Measurements from ENCODE around the gene DHTKD1.
"Not testable (repeated sequence)": the region's sequence is repeated elsewhere in the genome, so short reads cannot be mapped to it uniquely, and the experiment has no call there.

DHTKD1 gene

GRCh38 chr10:12140038-12140437 lies 71.3 kb downstream of the DHTKD1 start:
- no peak for DNase-seq (ENCODE audit: low spot score)

- no peak for DNase-seq (ENCODE audit: low spot score)
Measured at GRCh38 chr10:12144538-12144937, 75.8 kb downstream of the DHTKD1 start.

- DNase-seq (ENCODE audit: low spot score): no peak
Measured at GRCh38 chr10:12150163-12150562, 81.4 kb downstream of the DHTKD1 start.

- DNase-seq (ENCODE audit: low spot score): no peak
Measured at GRCh38 chr10:12154516-12154915, 85.8 kb downstream of the DHTKD1 start.

- no peak for DNase-seq (ENCODE audit: low spot score)
Measured at GRCh38 chr10:12156367-12157123, 87.8 kb downstream of the DHTKD1 start.

GRCh38 chr10:12158111-12158510 lies 89.4 kb downstream of the DHTKD1 start:
- DNase-seq (ENCODE audit: low spot score): no peak

- DNase-seq (ENCODE audit: low spot score): no peak
Measured at GRCh38 chr10:12160664-12161063, 91.9 kb downstream of the DHTKD1 start.

GRCh38 chr10:12162927-12163326 lies 94.2 kb downstream of the DHTKD1 start:
- DNase-seq (ENCODE audit: low spot score): no peak

GRCh38 chr10:12164085-12164484 lies 95.3 kb downstream of the DHTKD1 start:
- no peak for DNase-seq (ENCODE audit: low spot score)

GRCh38 chr10:12165036-12165435 lies 96.3 kb downstream of the DHTKD1 start:
- no peak for DNase-seq (ENCODE audit: low spot score)

GRCh38 chr10:12165999-12166775 lies 97.4 kb downstream of the DHTKD1 start:
- DNase-seq (ENCODE audit: low spot score): no peak

GRCh38 chr10:12171512-12171911 lies 102.8 kb downstream of the DHTKD1 start:
- not testable (repeated sequence) for DNase-seq (ENCODE audit: low spot score)

All from kidney capillary endothelial cell (primary cell).